Duodenal mucosa (tissue), 2 donors: ENCODE measurements around the gene PDCD6IP.
"Not testable (repeated sequence)": the region's sequence is repeated elsewhere in the genome, so short reads cannot be mapped to it uniquely, and the experiment has no call there.

Experiments
- H3K27ac ChIP-seq: one replicate; pipeline ENCODE4 v1.7.0; 2013; ENCODE audit warnings: low read depth, low read length
- H3K27me3 ChIP-seq, 2 donors: one replicate each; pipeline ENCODE4 v1.7.0; 2013; ENCODE audit warnings: low read length in 2 of 2, control low read depth in 1 of 2; ENCODE audit not compliant: insufficient read depth in 2 of 2, control insufficient read depth in 1 of 2
- H3K36me3 ChIP-seq, 2 donors: one replicate each; pipeline ENCODE4 v1.7.0; 2013; ENCODE audit warnings: low read length in 2 of 2, control low read depth in 1 of 2; ENCODE audit not compliant: insufficient read depth in 2 of 2, control insufficient read depth in 1 of 2
- H3K4me1 ChIP-seq, 2 donors: one replicate each; pipeline ENCODE4 v1.7.0; 2013; ENCODE audit warnings: low read length in 2 of 2, control low read depth in 1 of 2; ENCODE audit not compliant: insufficient read depth in 2 of 2, control insufficient read depth in 1 of 2
- H3K4me3 ChIP-seq, 2 donors: one replicate each; pipeline ENCODE4 v1.7.0; 2013; ENCODE audit warnings: low read length in 2 of 2, low read depth in 1 of 2
- H3K9ac ChIP-seq, 2 donors: one replicate each; pipeline ENCODE4 v1.7.0; 2013; ENCODE audit warnings: low read length in 2 of 2, low read depth in 1 of 2
- H3K9me3 ChIP-seq, 2 donors: one replicate each; pipeline ENCODE4 v1.7.0; 2013; ENCODE audit warnings: low read length in 2 of 2, control low read depth in 1 of 2; ENCODE audit not compliant: control insufficient read depth in 1 of 2

Gene PDCD6IP

GRCh38 chr3:33848624-33849347, 50.4 kb downstream of the PDCD6IP start:
- Histone ChIP-seq H3K4me3 (no peak overlapping the region), H3K36me3 (peaks cover 0 to 42% of the 10 kb centered on the region in 2 donors), H3K4me1 (no peaks in the 10 kb centered on the region), H3K9ac (no peak overlapping the region), H3K9me3 (no peaks in the 10 kb centered on the region), H3K27me3 (no peaks in the 10 kb centered on the region), H3K27ac (no peak overlapping the region)

DNA sequence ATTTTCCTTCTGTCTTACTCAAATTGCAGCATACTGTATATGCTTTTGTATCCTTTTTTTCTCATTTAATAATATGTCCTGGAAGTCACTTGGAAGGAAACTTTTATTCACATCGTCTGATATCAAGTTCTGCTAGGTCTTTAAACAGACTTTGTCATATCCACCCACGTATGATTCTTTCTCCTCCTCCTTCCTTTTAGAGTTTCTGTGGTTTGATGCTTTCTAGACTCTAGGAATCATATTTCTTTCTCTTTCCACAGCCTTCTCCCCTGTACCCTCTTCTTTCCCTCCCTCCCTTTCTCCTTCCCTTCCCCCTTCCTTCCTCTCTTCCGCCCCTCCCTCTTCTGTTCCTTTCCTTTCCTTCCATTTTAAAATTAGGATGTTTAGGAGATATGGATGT, 52.2 kb downstream of the PDCD6IP start:
- not testable (repeated sequence) for H3K4me1 ChIP-seq, H3K9ac ChIP-seq, H3K4me3 ChIP-seq, H3K27me3 ChIP-seq, H3K27ac ChIP-seq, H3K9me3 ChIP-seq
- peaks cover 0 to 41% of the 10 kb centered on the region in 2 donors for H3K36me3 ChIP-seq

DNA sequence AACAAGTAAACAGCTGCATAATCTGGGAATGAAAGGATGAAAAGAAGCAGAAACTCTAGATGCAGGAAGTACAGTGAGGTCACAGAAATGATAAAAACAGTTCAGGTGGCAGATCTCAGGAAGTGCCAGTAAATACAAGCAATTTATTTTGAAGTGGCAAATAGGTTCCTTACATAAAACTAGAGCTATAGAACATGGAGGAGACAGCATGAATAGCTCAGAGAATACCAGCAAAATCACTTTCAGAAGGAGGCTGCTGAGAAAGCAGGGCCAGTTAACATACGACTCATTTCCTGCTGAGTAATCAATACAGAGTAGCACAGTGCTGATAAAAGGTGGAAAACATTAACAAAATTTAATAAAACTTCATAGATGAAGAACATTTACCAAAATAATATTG, 57.0 kb downstream of the PDCD6IP start:
- not testable (repeated sequence) for H3K4me1 ChIP-seq, H3K4me3 ChIP-seq, H3K27ac ChIP-seq, H3K9ac ChIP-seq, H3K27me3 ChIP-seq, H3K9me3 ChIP-seq
- H3K36me3 ChIP-seq: peaks cover 4 to 47% of the 10 kb centered on the region in 2 donors

DNA sequence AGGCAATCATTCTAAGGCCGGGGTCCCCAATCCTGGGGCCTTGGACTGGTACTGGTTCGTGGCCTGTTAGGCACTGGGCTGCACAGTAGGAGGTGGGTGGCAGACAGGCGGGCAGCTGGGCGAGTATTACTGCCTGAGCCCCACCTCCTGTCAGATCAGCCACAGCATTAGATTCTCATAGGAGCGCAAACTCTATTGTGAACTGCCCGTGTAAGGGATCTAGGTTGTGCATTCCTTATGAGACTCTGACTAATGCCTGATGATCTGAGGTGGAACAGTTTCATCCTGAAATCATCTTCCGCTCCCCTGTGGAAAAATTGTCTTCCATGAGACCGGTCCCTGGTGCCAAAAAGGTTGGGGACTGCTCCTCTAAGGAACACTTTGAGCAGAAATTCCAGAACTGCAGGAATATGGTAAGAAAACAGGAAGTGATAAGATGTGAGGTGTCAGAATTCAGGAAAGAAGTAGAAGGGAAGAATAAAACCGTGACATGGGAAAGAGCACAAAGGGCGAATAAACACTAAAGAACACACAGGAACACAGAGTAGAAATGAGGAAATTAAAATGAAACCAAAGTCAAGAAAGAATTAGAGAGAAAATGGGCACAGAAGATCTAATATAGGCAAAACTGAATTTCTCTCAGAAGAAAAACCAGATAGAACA, 57.6 kb downstream of the PDCD6IP start:
- peaks cover 4 to 47% of the 10 kb centered on the region in 2 donors for H3K36me3 ChIP-seq
- no peak overlapping the region for H3K9ac ChIP-seq
- no peak overlapping the region for H3K27ac ChIP-seq
- no peaks in the 10 kb centered on the region for H3K9me3 ChIP-seq
- no peaks in the 10 kb centered on the region for H3K27me3 ChIP-seq
- no peak overlapping the region for H3K4me3 ChIP-seq
- no peaks in the 10 kb centered on the region for H3K4me1 ChIP-seq

- not testable (repeated sequence) for H3K27me3 ChIP-seq, H3K27ac ChIP-seq, H3K9ac ChIP-seq, H3K9me3 ChIP-seq, H3K4me3 ChIP-seq, H3K4me1 ChIP-seq
- H3K36me3 ChIP-seq: peaks cover 4 to 40% of the 10 kb centered on the region in 2 donors
These were observed 59.3 kb downstream of the PDCD6IP start for GRCh38 chr3:33857701-33858100.

DNA sequence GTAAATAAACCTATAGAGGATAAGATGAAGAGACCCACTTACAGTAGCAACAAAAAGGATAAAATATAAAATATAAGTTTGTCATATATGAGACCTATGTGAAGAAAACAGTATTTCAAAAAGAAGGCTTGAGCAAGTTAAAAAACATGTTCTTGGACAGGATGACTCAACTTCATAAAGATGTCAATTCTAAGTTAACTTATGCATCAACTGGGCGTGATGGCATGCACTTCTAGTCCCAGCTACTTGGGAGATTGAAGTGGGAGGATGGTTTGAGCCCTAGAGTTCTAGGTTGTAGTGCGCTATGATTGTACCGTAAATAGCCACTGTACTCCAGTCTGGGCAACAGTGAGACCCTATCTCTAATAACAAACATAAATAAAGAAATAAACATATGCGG, 59.7 kb downstream of the PDCD6IP start:
- Histone ChIP-seq H3K27ac (no peak overlapping the region), H3K4me3 (no peak overlapping the region), H3K9ac (no peak overlapping the region), H3K27me3 (no peaks in the 10 kb centered on the region), H3K9me3 (no peaks in the 10 kb centered on the region), H3K4me1 (no peaks in the 10 kb centered on the region), H3K36me3 (peaks cover 4 to 41% of the 10 kb centered on the region in 2 donors)

DNA sequence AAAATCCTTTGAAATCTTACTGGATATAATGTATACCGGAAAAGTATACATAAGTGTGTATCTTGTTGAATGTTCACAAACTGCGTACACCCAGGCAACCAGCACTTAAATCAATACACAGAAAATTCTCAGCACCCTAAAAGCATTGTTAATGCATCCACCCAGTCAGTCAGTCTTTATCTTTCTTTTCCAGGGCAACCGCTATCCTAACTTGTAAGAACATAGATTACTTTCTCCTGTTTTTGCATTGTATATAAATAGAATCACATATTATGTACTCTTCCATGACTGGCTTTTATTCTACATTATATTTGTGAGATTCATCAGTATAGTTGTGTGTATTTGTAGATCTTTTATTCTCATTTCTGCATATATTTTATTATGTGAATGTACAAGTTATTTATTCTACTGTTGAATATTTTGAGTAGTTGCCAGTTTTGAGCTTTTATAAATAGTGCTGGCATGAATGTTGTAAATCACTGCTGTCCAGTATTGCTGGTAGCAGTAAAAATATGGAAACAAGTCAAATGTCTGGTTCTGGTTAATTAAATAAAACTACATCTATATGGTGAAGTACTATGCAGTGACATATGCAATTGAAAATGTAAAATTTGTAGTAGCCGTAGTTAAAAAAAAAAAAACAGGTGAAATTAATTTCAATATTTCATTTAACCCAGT, 62.1 kb downstream of the PDCD6IP start:
- H3K4me1 ChIP-seq: no peaks in the 10 kb centered on the region
- no peaks in the 10 kb centered on the region for H3K9me3 ChIP-seq
- H3K27me3 ChIP-seq: no peaks in the 10 kb centered on the region
- H3K9ac ChIP-seq: no peak overlapping the region
- no peak overlapping the region for H3K27ac ChIP-seq
- no peak overlapping the region for H3K4me3 ChIP-seq
- H3K36me3 ChIP-seq: peaks cover 19 to 51% of the 10 kb centered on the region in 2 donors

DNA sequence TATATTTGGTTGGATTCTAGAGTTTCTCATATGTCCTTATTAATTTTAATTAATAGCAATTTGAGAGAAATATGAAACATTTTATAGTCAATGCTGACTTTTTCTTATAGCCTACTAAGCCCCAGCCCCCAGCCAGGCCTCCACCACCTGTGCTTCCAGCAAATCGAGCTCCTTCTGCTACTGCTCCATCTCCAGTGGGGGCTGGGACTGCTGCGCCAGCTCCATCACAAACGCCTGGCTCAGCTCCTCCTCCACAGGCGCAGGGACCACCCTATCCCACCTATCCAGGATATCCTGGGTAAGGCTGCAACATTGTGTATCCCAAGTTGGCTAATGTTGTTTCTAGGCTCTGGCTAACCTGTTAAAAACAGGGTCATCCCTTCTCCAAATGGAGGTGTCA, 66.7 kb downstream of the PDCD6IP start:
- H3K4me3 ChIP-seq: no peak overlapping the region
- no peaks in the 10 kb centered on the region for H3K9me3 ChIP-seq
- H3K36me3 ChIP-seq: peaks cover 20 to 51% of the 10 kb centered on the region in 2 donors
- H3K4me1 ChIP-seq: no peaks in the 10 kb centered on the region
- H3K27ac ChIP-seq: no peak overlapping the region
- no peaks in the 10 kb centered on the region for H3K27me3 ChIP-seq
- no peak overlapping the region for H3K9ac ChIP-seq

DNA sequence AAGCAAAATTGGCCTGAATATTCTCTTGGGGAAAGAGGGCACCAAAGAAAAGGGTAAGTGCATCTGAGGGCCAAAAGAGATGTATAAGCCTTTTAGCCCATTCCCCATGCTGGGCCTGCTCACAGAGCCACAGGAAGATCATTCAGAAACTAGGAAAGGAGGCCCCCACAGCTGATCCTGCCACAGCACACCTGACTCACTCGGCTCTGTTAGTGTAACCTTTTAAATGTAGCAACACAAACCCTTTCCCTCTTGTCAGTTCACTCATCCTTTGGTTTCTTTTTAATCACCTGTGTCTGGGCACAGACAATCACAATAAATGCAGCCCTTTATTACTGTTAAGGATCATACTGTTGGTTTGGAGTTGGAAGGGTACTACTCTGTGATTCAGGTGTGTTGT, 69.9 kb downstream of the PDCD6IP start:
- H3K36me3 ChIP-seq: peaks cover 20 to 39% of the 10 kb centered on the region in 2 donors

GRCh38 chr3:33869977-33870376, 71.5 kb downstream of the PDCD6IP start:
- H3K4me1 ChIP-seq: no peaks in the 10 kb centered on the region
- no peak overlapping the region for H3K9ac ChIP-seq
- no peaks in the 10 kb centered on the region for H3K27me3 ChIP-seq
- no peaks in the 10 kb centered on the region for H3K9me3 ChIP-seq
- no peak overlapping the region for H3K27ac ChIP-seq
- H3K36me3 ChIP-seq: peaks cover 9 to 25% of the 10 kb centered on the region in 2 donors
- H3K4me3 ChIP-seq: no peak overlapping the region

More for the DNA sequence above, 69.9 kb downstream of the PDCD6IP start:
- H3K9ac ChIP-seq: no peak overlapping the region
- no peaks in the 10 kb centered on the region for H3K4me1 ChIP-seq
- H3K27ac ChIP-seq: no peak overlapping the region
- no peaks in the 10 kb centered on the region for H3K27me3 ChIP-seq
- H3K9me3 ChIP-seq: no peaks in the 10 kb centered on the region
- no peak overlapping the region for H3K4me3 ChIP-seq
